Subcutaneous abdominal adipose tissue (tissue), 5 donors: ENCODE measurements around the gene MSI2.

Source experiments
- H3K27ac ChIP-seq: one replicate; pipeline ENCODE4 v1.7.0; 2013; ENCODE audit warnings: low read depth, mild to moderate bottlenecking, inconsistent platforms, low read length, moderate library complexity
- H3K27me3 ChIP-seq, 5 donors: one replicate each; pipeline ENCODE4 v1.7.0; 2013; ENCODE audit warnings: low read length in 5 of 5, inconsistent platforms in 1 of 5; ENCODE audit not compliant: control insufficient read depth in 5 of 5, insufficient read depth in 4 of 5
- H3K36me3 ChIP-seq, 5 donors: one replicate each; pipeline ENCODE4 v1.7.0; 2013; ENCODE audit warnings: low read length in 5 of 5; ENCODE audit not compliant: control insufficient read depth in 5 of 5, insufficient read depth in 5 of 5
- H3K4me1 ChIP-seq, 5 donors: one replicate each; pipeline ENCODE4 v1.7.0; 2013; ENCODE audit warnings: low read length in 5 of 5, mild to moderate bottlenecking in 3 of 5, moderate library complexity in 1 of 5; ENCODE audit not compliant: control insufficient read depth in 5 of 5, insufficient read depth in 5 of 5
- H3K4me3 ChIP-seq, 5 donors: one replicate each; pipeline ENCODE4 v1.7.0; 2013; ENCODE audit warnings: low read length in 5 of 5, low read depth in 1 of 5
- H3K9ac ChIP-seq, 5 donors: one replicate each; pipeline ENCODE4 v1.7.0; 2013; ENCODE audit warnings: low read length in 5 of 5, mild to moderate bottlenecking in 4 of 5, moderate library complexity in 3 of 5
- H3K9me3 ChIP-seq, 5 donors: one replicate each; pipeline ENCODE4 v1.7.0; 2013; ENCODE audit warnings: low read length in 5 of 5; ENCODE audit not compliant: control insufficient read depth in 5 of 5
- donor health status: healthy.
- donor health status: healthy.
- donor health status: healthy.
- donor health status: healthy.
- donor health status: healthy.

Gene MSI2

GRCh38 chr17:57692770-57693169 lies 436.4 kb downstream of the MSI2 start:
- Histone ChIP-seq H3K9me3 (peaks cover 0 to 3% (median 0%) of the 10 kb centered on the region in 5 donors), H3K9ac (no peak overlapping the region), H3K36me3 (no peaks in the 10 kb centered on the region), H3K27me3 (peaks cover 0 to 7% (median 3%) of the 10 kb centered on the region in 5 donors), H3K27ac (no peak overlapping the region), H3K4me1 (no peaks in the 10 kb centered on the region), H3K4me3 (no peak overlapping the region)

GRCh38 chr17:57694051-57694450 lies 437.7 kb downstream of the MSI2 start:
- no peaks in the 10 kb centered on the region for H3K36me3 ChIP-seq
- H3K27ac ChIP-seq = no peak overlapping the region
- H3K9ac ChIP-seq = no peak overlapping the region
- H3K4me1 ChIP-seq = no peaks in the 10 kb centered on the region
- H3K27me3 ChIP-seq = peaks cover 0 to 10% (median 7%) of the 10 kb centered on the region in 5 donors
- H3K9me3 ChIP-seq = peaks cover 0 to 3% (median 0%) of the 10 kb centered on the region in 5 donors
- H3K4me3 ChIP-seq = no peak overlapping the region

GRCh38 chr17:57696050-57696449 lies 439.7 kb downstream of the MSI2 start:
- Histone ChIP-seq H3K36me3 (no peaks in the 10 kb centered on the region), H3K27me3 (peaks cover 0 to 12% (median 8%) of the 10 kb centered on the region in 5 donors), H3K4me3 (no peak overlapping the region), H3K4me1 (no peaks in the 10 kb centered on the region), H3K9me3 (peaks cover 0 to 3% (median 0%) of the 10 kb centered on the region in 5 donors), H3K27ac (no peak overlapping the region), H3K9ac (no peak overlapping the region)

GRCh38 chr17:57697197-57697596 lies 440.9 kb downstream of the MSI2 start:
- H3K4me1 ChIP-seq = no peaks in the 10 kb centered on the region
- peaks cover 0 to 13% (median 10%) of the 10 kb centered on the region in 5 donors for H3K27me3 ChIP-seq
- H3K9ac ChIP-seq = no peak overlapping the region
- H3K36me3 ChIP-seq = no peaks in the 10 kb centered on the region
- H3K9me3 ChIP-seq = peaks cover 0 to 3% (median 0%) of the 10 kb centered on the region in 5 donors
- no peak overlapping the region for H3K4me3 ChIP-seq
- no peak overlapping the region for H3K27ac ChIP-seq

GRCh38 chr17:57697891-57698711 lies 441.8 kb downstream of the MSI2 start:
- H3K9ac ChIP-seq = no peak overlapping the region

GRCh38 chr17:57699751-57700219 lies 443.5 kb downstream of the MSI2 start:
- Histone ChIP-seq H3K36me3 (no peaks in the 10 kb centered on the region), H3K27ac (no peak overlapping the region), H3K4me3 (no peak overlapping the region), H3K27me3 (peaks cover 4 to 14% (median 11%) of the 10 kb centered on the region in 5 donors), H3K9ac (no peak overlapping the region), H3K9me3 (peaks cover 0 to 3% (median 0%) of the 10 kb centered on the region in 5 donors), H3K4me1 (no peaks in the 10 kb centered on the region)

More at GRCh38 chr17:57697891-57698711, 441.8 kb downstream of the MSI2 start:
- Histone ChIP-seq H3K4me1 (no peaks in the 10 kb centered on the region), H3K9me3 (peaks cover 0 to 3% (median 0%) of the 10 kb centered on the region in 5 donors), H3K27ac (no peak overlapping the region), H3K36me3 (no peaks in the 10 kb centered on the region), H3K4me3 (no peak overlapping the region), H3K27me3 (peaks cover 0 to 14% (median 10%) of the 10 kb centered on the region in 5 donors)

GRCh38 chr17:57701124-57701523 lies 444.8 kb downstream of the MSI2 start:
- Histone ChIP-seq H3K27me3 (peaks cover 5 to 16% (median 12%) of the 10 kb centered on the region in 5 donors), H3K27ac (no peak overlapping the region)

GRCh38 chr17:57703273-57703672 lies 446.9 kb downstream of the MSI2 start:
- Histone ChIP-seq H3K9ac (no peak overlapping the region), H3K4me1 (peaks cover 0 to 5% (median 0%) of the 10 kb centered on the region in 5 donors), H3K27ac (no peak overlapping the region), H3K27me3 (peaks cover 10 to 21% (median 17%) of the 10 kb centered on the region in 5 donors), H3K36me3 (no peaks in the 10 kb centered on the region), H3K9me3 (no peaks in the 10 kb centered on the region), H3K4me3 (no peak overlapping the region)

More at GRCh38 chr17:57701124-57701523, 444.8 kb downstream of the MSI2 start:
- H3K4me1 ChIP-seq = no peaks in the 10 kb centered on the region
- H3K9me3 ChIP-seq = no peaks in the 10 kb centered on the region
- H3K36me3 ChIP-seq = no peaks in the 10 kb centered on the region
- no peak overlapping the region for H3K9ac ChIP-seq
- no peak overlapping the region for H3K4me3 ChIP-seq

- H3K9me3 ChIP-seq = no peaks in the 10 kb centered on the region
- peaks cover 0 to 5% (median 0%) of the 10 kb centered on the region in 5 donors for H3K4me1 ChIP-seq
- peaks cover 10 to 25% (median 17%) of the 10 kb centered on the region in 5 donors for H3K27me3 ChIP-seq
- H3K36me3 ChIP-seq = no peaks in the 10 kb centered on the region
- no peak overlapping the region for H3K27ac ChIP-seq
- no peak overlapping the region for H3K4me3 ChIP-seq
- H3K9ac ChIP-seq = no peak overlapping the region
These were observed 448.1 kb downstream of the MSI2 start for GRCh38 chr17:57704448-57704847.
